Umbilical cord (tissue), 2 donors: Measurements from ENCODE around the gene DIRAS1. TPM values are rescaled to one million over a fixed set of nuclear protein-coding genes. Genes with fewer than 3 reads are reported as not detected.

Experiments
- DNase-seq: peaks from one replicate; pipeline ENCODE4 v3.0.0-alpha.2; 2015; ENCODE audit warnings: low spot score
- total RNA-seq: library from RNA; depleted of rRNA; stranded (reverse); fragments of >200 nt; gene quantifications from one replicate; pipeline ENCODE4 v1.2.3, GENCODE V29; 2014; ENCODE audit warnings: low replicate concordance; ENCODE audit not compliant: insufficient read depth

The DIRAS1 gene
- 8.2 TPM for total RNA-seq

- no peak for DNase-seq
Observed at GRCh38 chr19:2720777-2721569, at the start of gene DIRAS1. Gene DIRAS1, minus strand, starts transcription at chr19:2721372. Its CDS starts 3,566 bp downstream, at chr19:2717806.

- peak; percentile 34 for DNase-seq
Observed at GRCh38 chr19:2770055-2771013, 49.2 kb upstream of the DIRAS1 start.

DNA sequence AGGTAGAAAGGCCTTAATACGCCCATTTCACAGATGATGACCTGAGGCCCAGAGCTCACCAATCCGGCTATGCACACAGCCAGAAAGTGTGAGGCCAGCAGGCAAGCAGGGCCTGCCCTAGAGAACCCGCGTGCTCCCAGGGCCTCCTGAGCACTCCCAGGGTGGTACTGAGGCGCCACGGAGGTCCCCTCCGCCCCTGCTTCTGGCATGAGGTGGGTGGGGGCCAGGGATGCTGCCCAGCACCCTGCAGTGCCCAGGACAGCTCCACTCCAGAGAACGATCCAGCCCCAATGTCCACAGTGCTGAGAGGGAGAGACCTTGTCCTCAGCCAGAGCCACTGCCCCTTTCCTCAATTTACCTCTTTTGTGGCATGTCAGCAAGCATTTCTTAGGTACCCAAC, 48.0 kb upstream of the DIRAS1 start:
- DNase-seq: no peak

DNA sequence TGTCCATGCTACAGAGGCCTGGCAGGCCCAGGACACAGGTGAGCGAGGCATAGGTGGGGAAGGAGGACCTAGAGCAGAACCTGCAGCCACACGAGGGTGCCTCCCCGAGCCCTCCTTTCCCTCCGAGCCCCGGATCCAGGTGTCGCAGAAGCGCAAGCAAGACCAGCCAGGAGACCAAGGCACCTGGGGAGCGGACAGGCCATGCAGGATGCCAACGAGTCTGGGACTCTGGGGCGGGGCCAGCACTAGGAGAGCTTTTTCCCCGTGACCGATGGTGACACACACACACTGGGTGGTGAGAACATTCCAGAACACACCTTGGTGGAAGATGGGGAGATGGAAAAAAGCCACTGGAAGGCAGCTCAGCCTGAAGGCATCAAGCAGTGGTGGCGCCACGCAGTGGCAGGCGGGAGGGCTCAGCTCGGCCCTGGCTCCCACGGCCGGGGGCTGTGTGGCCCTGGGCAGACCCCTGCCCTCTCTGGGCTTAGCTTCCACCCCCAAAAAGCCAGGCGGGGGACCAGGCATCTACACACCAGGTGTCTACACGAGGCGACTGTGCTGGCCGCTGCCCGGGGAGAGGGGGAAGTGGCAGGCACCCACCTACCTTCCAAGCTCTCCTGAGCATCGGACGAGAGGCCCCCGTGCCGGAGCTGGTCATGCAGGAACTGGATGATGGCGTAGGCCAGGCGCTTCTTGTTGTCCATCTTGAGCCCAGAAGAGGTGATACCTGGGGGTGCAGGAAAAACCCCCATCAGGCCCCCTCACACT, 47.4 kb upstream of the DIRAS1 start:
- DNase-seq: no peak

GRCh38 chr19:2767688-2768087, 46.5 kb upstream of the DIRAS1 start:
- DNase-seq: no peak

DNA sequence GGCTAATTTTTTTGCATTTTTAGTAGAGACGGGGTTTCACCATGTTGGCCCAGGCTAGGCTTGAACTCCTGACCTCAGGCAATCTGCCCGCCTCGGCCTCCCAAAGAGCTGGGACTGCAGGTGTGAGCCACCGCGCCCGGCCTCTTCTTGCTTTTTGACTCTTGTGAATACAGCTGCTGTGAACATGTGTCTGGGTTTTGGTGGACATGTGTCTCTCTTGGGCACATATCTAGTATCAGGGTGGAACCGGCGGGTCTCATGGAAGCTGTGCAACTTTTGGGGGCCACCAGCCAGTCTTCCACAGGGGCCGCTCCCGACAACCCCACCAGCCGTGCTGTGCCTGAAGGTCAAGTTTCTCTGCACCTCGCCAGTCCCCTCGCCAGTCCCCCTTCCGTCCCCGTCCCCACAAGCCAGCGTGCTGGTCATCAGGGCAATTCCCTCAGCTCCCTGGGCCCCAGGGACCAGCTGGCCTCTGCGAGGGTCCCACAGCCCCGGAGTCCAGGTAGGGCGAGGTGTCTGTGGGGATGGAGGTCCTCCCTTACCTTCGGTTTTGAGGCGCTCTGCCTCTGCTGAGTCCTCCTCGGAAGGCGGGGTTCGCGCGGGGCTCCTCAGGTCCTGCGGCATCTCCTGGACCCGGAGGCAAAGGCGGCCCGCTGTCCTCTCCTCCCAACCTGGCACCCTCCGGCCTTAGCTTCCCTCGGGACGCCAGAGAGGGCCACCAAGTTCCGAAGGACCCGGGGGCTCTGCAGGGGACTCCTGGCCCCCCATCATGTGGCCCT, 45.6 kb upstream of the DIRAS1 start:
- no peak for DNase-seq

DNA sequence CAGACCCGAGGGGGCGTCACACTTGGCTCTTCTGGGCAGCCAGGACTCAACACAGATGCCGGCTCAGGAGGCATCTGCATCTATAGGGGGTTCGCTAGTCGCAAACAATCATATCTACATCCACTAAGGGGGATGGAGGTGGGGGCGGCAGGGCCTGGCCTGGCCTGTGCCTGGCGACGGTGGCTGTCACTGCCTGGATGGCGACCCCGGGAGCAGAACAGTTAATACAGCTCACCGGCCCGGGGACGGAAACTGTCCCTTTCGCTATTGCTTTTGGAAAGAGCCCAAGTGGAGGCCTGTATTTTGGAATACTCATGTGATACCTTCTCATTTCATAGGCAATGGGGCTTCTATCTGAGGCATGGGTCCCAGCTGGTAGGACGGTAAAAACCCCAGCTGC, 44.2 kb upstream of the DIRAS1 start:
- DNase-seq: no peak

DNA sequence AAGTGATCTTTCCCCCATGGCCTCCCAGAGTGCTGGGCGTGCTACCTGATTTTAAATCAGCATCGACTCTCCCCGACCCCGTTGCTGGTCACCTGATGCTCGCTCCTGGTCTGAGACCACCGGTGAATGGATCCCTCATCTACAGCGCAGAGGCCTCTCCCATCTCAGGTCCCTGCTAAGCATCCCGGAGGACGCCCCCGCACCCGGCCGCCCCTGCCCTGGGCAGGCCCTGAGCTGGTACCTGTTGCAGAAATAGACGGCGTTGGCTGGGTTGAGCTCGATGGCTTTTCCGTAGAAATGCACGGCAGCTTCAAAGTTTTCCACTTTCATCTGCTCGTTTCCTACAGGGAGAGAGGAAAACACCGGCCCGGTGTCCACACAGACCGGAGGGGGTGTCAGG, 43.8 kb upstream of the DIRAS1 start:
- no peak for DNase-seq

DNA sequence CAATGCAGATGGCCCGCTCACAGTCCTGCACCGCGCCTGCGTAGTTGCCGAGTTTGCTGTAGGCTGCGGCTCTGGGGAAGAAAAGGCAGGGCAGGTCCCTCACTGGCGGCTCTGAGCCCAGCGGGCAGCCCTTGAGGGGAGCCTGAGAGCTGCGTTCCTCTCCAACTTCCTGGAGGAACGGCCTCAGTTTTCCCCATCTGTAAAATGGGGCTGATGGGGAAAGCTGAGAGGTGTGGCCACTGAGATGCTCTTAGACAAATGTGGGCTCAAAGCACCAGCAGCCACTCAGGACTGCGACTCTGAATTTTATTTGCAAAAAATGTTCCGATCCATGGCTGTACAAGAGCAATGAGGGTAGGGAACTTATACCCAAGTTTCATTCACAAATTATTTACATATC, 42.5 kb upstream of the DIRAS1 start:
- no peak for DNase-seq

DNA sequence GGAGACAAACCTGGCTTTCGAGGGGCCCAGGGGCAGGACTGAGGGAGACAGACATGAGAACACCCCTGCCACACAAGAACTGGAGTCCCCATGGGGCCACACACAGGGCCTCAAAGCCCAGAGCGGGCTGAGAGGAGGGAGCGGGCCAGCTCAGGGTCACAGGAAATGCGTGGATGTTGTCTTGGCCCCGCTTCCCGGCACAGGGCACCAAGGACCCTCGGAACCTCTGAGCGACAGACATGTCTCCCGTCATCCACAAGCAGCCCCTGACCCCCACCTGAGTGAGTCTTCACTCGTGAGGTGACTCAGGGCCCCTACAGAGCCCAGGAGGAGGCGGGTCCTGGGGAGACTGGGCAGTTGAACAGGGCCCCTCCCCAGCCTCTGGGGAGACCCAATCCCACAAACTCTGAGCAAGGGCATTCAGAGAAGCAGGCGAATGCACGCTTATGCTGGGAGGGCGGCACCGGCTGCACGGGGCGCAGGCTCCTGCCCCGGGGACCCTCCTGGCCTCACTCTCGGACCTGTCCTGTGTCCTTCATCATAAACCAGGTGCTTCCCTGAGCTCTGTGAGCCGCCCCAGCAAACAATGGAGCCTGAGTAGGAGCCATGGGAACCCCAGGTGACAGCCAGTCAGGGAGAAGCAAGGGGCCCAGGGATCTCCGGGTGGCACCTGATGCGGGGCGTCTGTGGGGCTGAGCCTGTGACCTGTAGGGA, 41.8 kb upstream of the DIRAS1 start:
- DNase-seq: no peak

DNA sequence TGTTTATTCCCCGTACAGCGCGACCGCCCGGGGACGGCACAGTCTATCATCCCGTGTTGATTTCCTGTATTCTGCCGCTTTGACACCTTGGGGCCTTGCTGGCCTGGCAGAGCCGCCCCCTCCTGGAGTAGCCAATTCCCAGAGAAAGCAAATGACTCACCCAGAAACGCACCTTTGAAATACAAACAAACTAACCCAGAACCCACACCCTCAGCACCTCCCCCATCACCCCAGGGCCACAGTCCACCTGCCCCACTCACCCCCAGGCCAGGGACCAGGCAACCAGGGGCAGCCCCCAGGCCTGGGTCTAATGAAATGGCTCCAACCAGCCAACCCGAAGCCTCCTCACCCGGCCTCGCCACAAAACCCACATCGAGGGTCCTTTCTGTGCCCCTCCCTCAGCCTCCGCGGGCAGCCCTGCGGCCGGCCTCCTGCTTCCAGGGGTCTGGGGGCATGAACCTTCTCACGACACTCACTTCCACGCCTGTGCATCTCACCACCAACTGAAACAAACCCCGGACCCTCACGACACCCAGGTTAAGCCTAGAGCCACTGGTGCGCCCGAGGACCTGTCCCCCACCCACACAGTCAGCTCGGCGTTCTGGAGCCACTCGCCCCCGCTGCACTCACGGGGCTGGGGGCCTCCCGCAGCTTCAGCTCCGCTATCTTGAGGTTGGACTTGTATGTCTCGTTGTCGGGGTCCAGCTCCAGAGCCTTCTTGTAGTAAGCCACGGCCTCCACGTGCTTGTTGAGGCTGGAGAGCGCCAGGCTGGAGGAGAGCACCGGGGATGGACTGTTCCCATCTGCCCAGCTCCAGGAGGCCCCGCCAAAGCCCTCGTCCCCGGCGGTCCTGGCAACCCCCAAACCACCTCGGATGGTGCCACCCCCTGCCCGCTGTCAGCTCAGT, 41.0 kb upstream of the DIRAS1 start:
- no peak for DNase-seq

DNA sequence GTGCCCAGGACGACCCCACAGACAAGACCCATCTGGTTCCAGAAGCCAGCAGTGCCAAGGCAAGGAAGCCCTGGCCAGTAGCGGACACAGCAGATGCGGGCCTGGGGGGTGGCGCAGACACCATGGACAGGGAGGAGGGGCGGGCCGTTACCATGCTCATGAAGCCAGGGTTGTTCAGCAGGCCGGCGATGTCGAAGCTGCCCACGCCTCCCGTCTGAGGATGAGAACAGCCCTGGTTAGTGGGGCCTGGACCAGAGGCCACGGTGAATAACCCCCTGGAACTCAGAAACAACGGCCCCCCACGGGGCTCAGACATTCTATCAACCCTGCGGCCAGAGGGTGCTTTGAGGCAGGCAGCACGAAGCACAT, 40.1 kb upstream of the DIRAS1 start:
- DNase-seq: no peak

GRCh38 chr19:2759965-2760364, 38.8 kb upstream of the DIRAS1 start:
- no peak for DNase-seq

DNA sequence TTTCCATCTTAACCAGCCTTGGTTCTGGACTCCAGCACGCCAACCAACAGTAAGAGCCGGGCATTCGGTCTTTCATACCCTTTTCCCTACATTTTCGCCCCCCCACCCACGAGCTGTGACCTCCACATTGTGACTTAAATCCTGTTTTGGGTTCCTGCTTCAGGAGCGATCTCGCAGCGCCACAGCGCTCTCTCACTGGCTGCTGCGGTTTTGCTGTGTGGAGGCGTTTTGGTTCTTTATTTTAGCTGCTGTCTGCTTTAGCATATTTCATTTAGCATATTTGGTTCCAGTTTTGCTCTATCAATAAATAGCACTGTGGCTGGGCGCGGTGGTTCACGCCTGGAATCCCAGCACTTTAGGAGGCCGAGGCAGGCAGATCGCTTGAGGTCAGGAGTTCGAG, 38.2 kb upstream of the DIRAS1 start:
- no peak for DNase-seq

GRCh38 chr19:2758601-2759313, 37.6 kb upstream of the DIRAS1 start:
- no peak for DNase-seq

DNA sequence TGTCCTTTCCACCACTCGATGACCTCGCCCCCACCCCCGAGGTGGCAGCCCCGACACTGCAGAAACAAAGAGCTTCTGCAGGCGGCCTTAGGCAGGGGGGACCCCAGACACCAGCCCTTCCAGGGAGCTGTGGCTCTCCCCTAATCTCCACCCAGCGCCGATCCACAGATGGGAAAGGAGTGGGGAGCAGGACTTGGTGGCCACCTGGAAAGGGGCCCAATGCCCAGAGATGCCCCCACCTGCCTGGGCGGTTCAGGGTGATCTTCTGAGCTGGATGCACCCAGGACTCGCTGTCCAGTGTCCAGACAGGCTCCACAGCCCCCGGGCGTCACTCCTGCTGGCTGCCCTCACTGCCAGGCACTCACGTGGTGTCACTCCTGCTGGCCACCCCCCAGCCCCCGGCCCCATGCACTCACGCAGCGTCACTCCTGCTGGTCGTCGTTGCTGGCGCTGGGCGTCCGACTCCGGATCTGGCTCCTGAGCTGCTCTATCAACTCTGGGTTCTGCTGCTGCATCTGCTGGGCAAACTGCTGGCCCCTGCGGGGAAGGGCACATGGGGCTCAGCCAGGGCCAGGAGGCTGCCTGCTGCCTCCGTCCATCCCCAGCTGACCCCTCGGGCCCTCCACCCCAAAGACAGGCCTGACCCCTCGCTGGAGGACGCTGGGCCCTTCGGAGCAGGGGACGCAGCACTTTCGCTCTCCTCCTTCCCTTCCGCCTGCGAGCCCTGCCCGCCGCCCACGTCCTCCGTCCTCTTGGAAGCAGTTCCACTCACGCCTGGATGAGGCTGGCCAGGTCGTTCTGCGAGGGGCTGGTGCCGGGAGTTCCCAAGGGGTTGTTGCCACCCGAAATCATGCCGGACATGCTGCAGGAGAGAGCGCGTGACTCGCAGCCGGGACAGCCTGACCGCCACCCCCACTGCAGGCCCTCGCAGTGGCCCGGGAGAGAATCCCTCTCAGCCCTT, 36.0 kb upstream of the DIRAS1 start:
- DNase-seq: no peak

- DNase-seq: no peak
Observed at GRCh38 chr19:2756477-2756876, 35.3 kb upstream of the DIRAS1 start.

DNA sequence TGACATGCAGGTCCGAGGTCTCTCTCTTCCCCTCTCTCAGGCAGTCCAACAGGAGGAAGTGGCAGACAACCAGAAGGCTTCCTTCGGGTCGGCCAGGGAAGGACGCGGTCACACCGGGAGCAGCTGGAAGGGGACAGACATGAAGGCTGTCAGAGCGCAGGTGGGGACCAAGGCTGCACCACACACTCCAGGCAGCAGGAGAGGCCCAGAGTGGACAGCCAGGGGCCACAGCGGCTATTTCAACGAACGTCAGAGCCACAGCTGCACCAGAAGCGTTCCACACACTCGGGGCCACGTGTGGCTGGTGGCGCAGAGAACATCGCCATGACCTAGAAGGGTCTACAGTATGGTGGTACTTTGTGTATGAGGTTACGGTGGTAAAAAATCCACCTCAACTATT, 34.6 kb upstream of the DIRAS1 start:
- DNase-seq: no peak
